Activated CD8-positive, alpha-beta memory T cell treated with anti-CD3 and anti-CD28 coated beads for 4 hours (primary cell): Measurements from ENCODE around the gene DEFB124.
"Not testable (repeated sequence)": the region's sequence is repeated elsewhere in the genome, so short reads cannot be mapped to it uniquely, and the experiment has no call there.

Experiments
- DNase-seq, 2 donors: peaks; one replicate each; pipeline ENCODE4 v3.0.0-alpha.2; 2020; ENCODE audit warnings: low read depth in 2 of 2

DEFB124 gene

GRCh38 chr20:31426891-31427551 is 47.9 kb downstream of the DEFB124 start:
- not testable (repeated sequence) for DNase-seq

- no peak for DNase-seq
These were observed 49.1 kb downstream of the DEFB124 start for GRCh38 chr20:31425797-31426196.

DNA sequence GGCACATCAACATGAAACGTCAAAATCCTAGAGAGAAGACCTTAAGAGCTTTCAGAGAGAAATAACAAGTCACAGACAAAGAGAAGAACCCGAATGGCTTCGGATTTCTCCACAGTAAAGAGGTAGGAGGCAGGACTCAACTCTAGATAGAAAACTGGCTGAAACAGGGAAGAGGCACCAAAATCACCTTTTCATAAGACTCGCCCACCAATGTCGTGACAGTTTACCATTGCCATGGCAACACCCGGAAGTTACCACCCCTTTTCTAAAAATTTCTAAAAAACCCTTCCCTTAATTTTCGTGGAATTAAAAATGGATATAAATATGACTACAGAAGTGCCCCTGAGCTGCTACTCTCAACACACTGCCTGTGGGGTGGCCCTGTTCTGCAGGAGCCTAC is 56.6 kb downstream of the DEFB124 start:
- no peak for DNase-seq

- no peak for DNase-seq
These were observed 59.3 kb downstream of the DEFB124 start for GRCh38 chr20:31415653-31416052.
